D721Med (cell line): Measurements from ENCODE around the gene WTAP.
"Not testable (repeated sequence)": the region's sequence is repeated elsewhere in the genome, so short reads cannot be mapped to it uniquely, and the experiment has no call there.

Source experiments
- DNase-seq: peaks from one replicate; pipeline ENCODE4 v3.0.0; 2011; ENCODE audit warnings: low spot score; ENCODE audit not compliant: insufficient read length
- FAIRE-seq: peaks from 2 replicates; lab custom pipeline; 2011; peaks lifted over from hg19 to GRCh38; lab: Jason Lieb, UNC
- CTCF ChIP-seq: IDR thresholded peaks from 2 replicates; pipeline ENCODE4 v1.5.1; 2012; ENCODE audit warnings: mild to moderate bottlenecking, control low read depth; ENCODE audit not compliant: insufficient read depth; ENCODE audit errors: missing control alignments

Gene WTAP

GRCh38 chr6:159715166-159715565 is 12.1 kb upstream of the WTAP start:
- TF ChIP-seq CTCF, result no peak
- FAIRE-seq, result no peak
- no peak for DNase-seq

DNA sequence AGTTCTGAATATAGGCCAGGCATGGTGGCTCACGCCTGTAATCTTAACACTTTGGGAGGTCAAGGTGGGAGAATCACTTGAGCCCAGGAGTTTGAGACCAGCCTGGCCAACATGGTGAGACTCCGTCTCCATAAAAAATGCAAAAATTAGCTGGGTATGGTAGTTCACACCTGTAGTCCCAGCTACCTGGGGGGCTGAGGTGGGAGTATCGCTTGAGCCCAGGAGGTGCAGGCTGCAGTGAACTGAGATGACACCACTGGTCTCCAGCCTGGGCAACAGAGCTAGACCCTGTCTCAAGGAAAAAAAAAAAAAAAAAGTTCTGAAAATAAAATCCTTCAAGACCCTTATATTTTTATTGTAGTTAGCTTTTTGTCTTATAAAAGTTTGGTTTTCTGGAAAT is 11.7 kb upstream of the WTAP start:
- no peak for FAIRE-seq
- no peak for DNase-seq
- no peak for TF ChIP-seq CTCF

GRCh38 chr6:159716247-159717096 is 10.8 kb upstream of the WTAP start:
- DNase-seq, result no peak
- no peak for TF ChIP-seq CTCF
- no peak for FAIRE-seq

DNA sequence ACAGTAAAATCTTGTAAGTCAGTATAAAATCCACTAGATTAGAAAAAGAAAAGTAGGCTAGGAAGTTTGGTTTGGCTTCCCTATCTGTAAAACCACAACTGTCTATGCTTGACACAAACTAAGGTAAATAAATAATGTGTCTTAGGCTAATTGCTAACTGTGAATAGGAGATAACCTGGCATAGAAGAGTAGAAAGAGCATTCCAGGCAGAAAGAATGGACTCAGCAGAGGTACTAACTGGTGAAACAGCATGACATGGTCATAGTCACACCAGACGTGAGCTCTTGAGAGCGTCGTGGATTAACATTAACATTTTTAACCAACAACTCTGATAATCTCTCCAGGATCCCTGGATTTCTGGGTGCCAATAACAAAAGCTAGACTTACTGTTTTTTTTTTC is 8.7 kb upstream of the WTAP start:
- no peak for FAIRE-seq
- no peak for DNase-seq
- no peak for TF ChIP-seq CTCF

DNA sequence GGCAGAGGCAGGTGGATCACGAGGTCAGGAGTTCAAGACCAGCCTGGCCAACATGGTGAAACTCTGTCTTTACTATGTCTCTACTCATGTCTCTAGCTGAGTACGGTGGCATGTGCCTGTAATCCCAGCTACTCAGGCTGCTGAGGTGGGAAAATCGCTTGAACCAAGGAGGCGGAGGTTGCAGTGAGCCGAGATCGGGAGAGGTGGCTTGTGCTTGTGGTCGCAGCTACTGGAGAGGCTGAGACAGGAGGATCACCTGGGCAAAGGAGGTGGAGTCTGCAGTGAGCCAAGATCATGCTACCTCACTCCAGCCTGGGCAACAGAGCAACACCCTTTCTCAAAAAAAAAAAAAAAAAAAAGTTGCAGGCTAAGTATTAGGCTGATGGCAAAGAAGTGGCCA is 8.0 kb upstream of the WTAP start:
- DNase-seq (no peak), FAIRE-seq (no peak)
- no peak for TF ChIP-seq CTCF

DNA sequence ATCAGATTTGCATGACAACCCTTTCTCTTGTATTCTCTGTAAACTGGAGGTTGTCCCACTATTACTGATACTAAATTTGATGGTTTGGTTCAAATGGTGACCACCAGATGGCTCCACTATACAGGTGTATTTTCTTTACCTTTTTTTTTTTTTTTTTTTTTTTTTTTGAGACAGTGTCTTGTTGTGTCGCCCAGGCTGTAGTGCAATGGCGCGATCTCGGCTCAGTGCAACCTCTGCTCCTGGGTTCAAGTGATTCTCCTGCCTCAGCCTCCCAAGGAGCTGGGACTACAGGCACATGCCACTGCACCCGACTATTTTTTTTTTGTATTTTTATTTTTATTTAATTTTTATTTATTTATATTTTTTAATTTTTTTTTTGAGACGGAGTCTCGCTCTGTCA is 6.6 kb upstream of the WTAP start:
- no peak for DNase-seq
- no peak for FAIRE-seq
- TF ChIP-seq CTCF, result peak; percentile 44

DNA sequence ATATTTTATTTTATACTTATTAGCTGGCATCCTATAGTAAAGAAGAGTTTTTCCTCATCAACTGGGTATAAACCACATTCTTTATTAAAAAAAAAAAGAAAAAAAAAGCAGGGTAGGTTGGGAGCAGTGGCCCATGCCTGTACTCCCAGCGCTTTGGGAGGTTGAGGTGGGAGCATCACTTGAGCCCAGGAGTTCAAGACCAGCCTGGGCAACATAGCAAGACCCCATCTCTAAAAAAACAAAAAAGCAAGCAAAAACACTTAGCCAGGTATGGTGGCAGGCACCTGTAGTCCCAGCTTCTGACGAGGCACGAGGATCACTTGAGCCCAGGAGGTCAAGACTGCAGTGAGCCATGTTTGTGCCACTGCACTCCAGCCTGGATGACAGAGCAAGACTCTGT is 5.3 kb upstream of the WTAP start:
- not testable (repeated sequence) for DNase-seq, FAIRE-seq

- FAIRE-seq (no peak), DNase-seq (no peak)
These were observed 4.7 kb upstream of the WTAP start for GRCh38 chr6:159722655-159723054.

More at GRCh38 chr6:159722655-159723054, 4.7 kb upstream of the WTAP start:
- no peak for TF ChIP-seq CTCF
